ENCODE results near the gene RNF151. TPM values are rescaled to one million over a fixed set of nuclear protein-coding genes. Genes with fewer than 3 reads are reported as not detected.

RNF151 gene
- total and polyA plus RNA-seq, 10 donors, result 0.16 to 0.26 (median 0.17) TPM; not detected in 7

GRCh38 chr16:1980770-1981087 is 14.1 kb downstream of the RNF151 start:
- whole genome bisulfite sequencing, 5 donors, result 25 to 38% (median 26%) methylated on average over 8 to 16 of the region's 16 CpGs
- intact Hi-C loops (cut with DNase I; ENCODE audit: low total_unique reads), result no loop called here
- Histone ChIP-seq H3K4me3 (no peak overlapping the region), H3K27me3 (replicated peaks in 1 of 7) (peaks cover 3 to 80% (median 41%) of the 10 kb centered on the region in 7 donors), H3K36me3 (peaks cover 16 to 45% (median 37%) of the 10 kb centered on the region in 6 donors), H3K4me1 (peaks cover 16 to 52% (median 33%) of the 10 kb centered on the region in 6 donors), H3K9me3 (no peaks in the 10 kb centered on the region), H3K27ac (no peak overlapping the region)
- TF ChIP-seq POLR2AphosphoS5 (IDR thresholded peaks at IDR 0.05) (no peak), CTCF (IDR thresholded peaks at IDR 0.05 in 8 of 11, conservative IDR thresholded peaks at IDR 0.05 in 3 of 11) (no peak), POLR2A (IDR thresholded peaks at IDR 0.05) (no peak)
- DNase-seq, result no peak

- no peak for DNase-seq
- peaks cover 3 to 73% (median 41%) of the 10 kb centered on the region in 7 donors for H3K27me3 ChIP-seq (replicated peaks in 1 of 7)
- TF ChIP-seq POLR2A (IDR thresholded peaks at IDR 0.05) (no peak), CTCF (IDR thresholded peaks at IDR 0.05 in 8 of 11, conservative IDR thresholded peaks at IDR 0.05 in 3 of 11) (no peak), POLR2AphosphoS5 (IDR thresholded peaks at IDR 0.05) (no peak)
- WGBS, 5 donors, result 21 to 41% (median 33%) methylated on average over 5 to 6 of the region's 6 CpGs
- peaks cover 11 to 45% (median 37%) of the 10 kb centered on the region in 6 donors for H3K36me3 ChIP-seq
- intact Hi-C loops (cut with DNase I; ENCODE audit: low total_unique reads), result no loop called here
- H3K4me1 ChIP-seq, result peaks cover 16 to 53% (median 35%) of the 10 kb centered on the region in 6 donors
- no peaks in the 10 kb centered on the region for H3K9me3 ChIP-seq
- H3K4me3 ChIP-seq, result no peak within 1 kb of the TSS
- H3K27ac ChIP-seq, result no peak within 1 kb of the TSS
These were observed 14.8 kb downstream of the RNF151 start, which contains the start of gene NOXO1 for GRCh38 chr16:1981398-1981836. TSS of gene NOXO1 (minus strand) at chr16:1981469. CDS start at chr16:1981179, 290 bp downstream.

- no peaks in the 10 kb centered on the region for H3K9me3 ChIP-seq
- DNase-seq, result no peak
- H3K4me1 ChIP-seq, result peaks cover 16 to 53% (median 35%) of the 10 kb centered on the region in 6 donors
- WGBS, 5 donors, result 51 to 71% (median 64%) methylated on average over 4 to 5 of the region's 5 CpGs
- peaks cover 9 to 45% (median 36%) of the 10 kb centered on the region in 6 donors for H3K36me3 ChIP-seq
- H3K27ac ChIP-seq, result no peak overlapping the region
- TF ChIP-seq CTCF (IDR thresholded peaks at IDR 0.05 in 8 of 11, conservative IDR thresholded peaks at IDR 0.05 in 3 of 11), result no peak
- TF ChIP-seq POLR2AphosphoS5 (IDR thresholded peaks at IDR 0.05), result no peak
- TF ChIP-seq POLR2A (IDR thresholded peaks at IDR 0.05), result no peak
- intact Hi-C loops (cut with DNase I; ENCODE audit: low total_unique reads), result no loop called here
- peaks cover 3 to 67% (median 41%) of the 10 kb centered on the region in 7 donors for H3K27me3 ChIP-seq (replicated peaks in 1 of 7)
- no peak overlapping the region for H3K4me3 ChIP-seq
These were observed 15.4 kb downstream of the RNF151 start for GRCh38 chr16:1982013-1982433.

GRCh38 chr16:1982991-1983543 is 16.4 kb downstream of the RNF151 start:
- H3K9me3 ChIP-seq, result no peaks in the 10 kb centered on the region
- TF ChIP-seq POLR2AphosphoS5 (IDR thresholded peaks at IDR 0.05), result no peak
- TF ChIP-seq POLR2A (IDR thresholded peaks at IDR 0.05), result no peak
- peak in 1 of 11 experiments; percentile 2 for TF ChIP-seq CTCF (IDR thresholded peaks at IDR 0.05 in 8 of 11, conservative IDR thresholded peaks at IDR 0.05 in 3 of 11)
- peak overlapping the region in 7 of 8 donors; percentile 65 to 87 (median 84) for H3K27ac ChIP-seq
- no peak for DNase-seq
- intact Hi-C loops (cut with DNase I; ENCODE audit: low total_unique reads), result no loop called here
- 25 to 34% (median 28%) methylated on average over 16 to 19 of the region's 19 CpGs for WGBS, 5 donors
- peak overlapping the region; percentile 76 to 94 (median 88) for H3K4me3 ChIP-seq
- H3K4me1 ChIP-seq, result peaks cover 16 to 53% (median 35%) of the 10 kb centered on the region in 6 donors
- peaks cover 3 to 58% (median 34%) of the 10 kb centered on the region in 7 donors for H3K27me3 ChIP-seq (replicated peaks in 1 of 7)
- H3K36me3 ChIP-seq, result peaks cover 2 to 39% (median 27%) of the 10 kb centered on the region in 6 donors

Data from spleen (tissue), 11 donors.